ENCODE results near the gene TSPOAP1. TPM values are rescaled to one million over a fixed set of nuclear protein-coding genes. Genes with fewer than 3 reads are reported as not detected.

Gene TSPOAP1
- total RNA-seq, 1 experiment from 2014 or later = 10.9 TPM

DNA sequence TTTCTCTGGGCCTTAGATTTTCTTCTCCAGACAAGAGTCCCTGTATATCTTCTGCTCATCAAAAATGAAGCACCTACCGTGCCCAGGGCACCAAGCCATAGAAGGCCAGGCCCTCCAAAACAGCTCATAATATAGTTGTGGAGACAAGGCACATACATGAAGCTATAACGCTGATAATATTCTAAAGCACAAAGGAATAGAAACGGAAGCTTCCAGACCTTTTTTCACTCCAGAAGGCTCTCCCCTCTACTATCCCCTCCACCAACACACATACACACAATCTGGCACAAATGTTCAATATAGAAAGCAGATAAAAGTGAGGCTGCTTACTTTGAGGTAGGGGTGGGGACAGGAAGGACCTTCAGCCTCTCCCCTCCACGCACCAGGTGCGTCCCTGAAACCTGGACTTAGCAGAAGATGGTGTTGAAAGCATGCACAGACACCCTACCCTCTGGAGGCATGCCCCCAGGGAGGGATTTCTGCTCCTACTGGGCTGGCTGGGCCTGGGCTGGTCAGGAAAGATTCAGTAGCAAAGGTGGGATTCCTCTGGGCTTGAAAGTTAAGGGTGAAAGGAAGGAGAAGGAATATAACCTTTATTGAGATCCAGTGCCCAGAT, 37.5 kb upstream of the TSPOAP1 start:
- Mint-ChIP-seq H3K4me3 (no peak overlapping the region), H3K27me3 (ENCODE audit: low read depth) (0 out of 2 replicates have a peak, but pooled peaks cover 3% of the 10 kb centered on the region), H3K27ac (no peak overlapping the region), H3K9me3 (no peaks in the 10 kb centered on the region), H3K4me1 (peaks cover 11% of the 10 kb centered on the region), H3K36me3 (no peaks in the 10 kb centered on the region)
- ChIA-PET CTCF (interaction anchor here (1.7 kb wide), 1 partner anchor 51 kb away, joined by 7 read pairs; the partner anchor contains the start of gene RNF43), POLR2A (interaction anchor here (0.6 kb wide), 1 partner anchor 13 kb away, joined by 3 read pairs; no protein-coding TSS in a partner anchor)
- ATAC-seq = no peak
- TF ChIP-seq, protein P1, sequence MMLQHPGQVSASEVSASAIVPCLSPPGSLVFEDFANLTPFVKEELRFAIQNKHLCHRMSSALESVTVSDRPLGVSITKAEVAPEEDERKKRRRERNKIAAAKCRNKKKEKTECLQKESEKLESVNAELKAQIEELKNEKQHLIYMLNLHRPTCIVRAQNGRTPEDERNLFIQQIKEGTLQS (CRISPR knock-in tag; conservative IDR thresholded peaks at IDR 0.05) = no peak
- TF ChIP-seq ETV6 (CRISPR knock-in tag; IDR thresholded peaks at IDR 0.05) (no peak), OVOL2 (CRISPR knock-in tag; IDR thresholded peaks at IDR 0.05; ENCODE audit: borderline replicate concordance) (no peak), MXD4 (CRISPR knock-in tag; IDR thresholded peaks at IDR 0.05; ENCODE audit: borderline replicate concordance) (no peak), ZNF512 (CRISPR knock-in tag; IDR thresholded peaks at IDR 0.05; ENCODE audit: borderline replicate concordance) (no peak), RORB (CRISPR knock-in tag; IDR thresholded peaks at IDR 0.05) (no peak), ELF4 (CRISPR knock-in tag; IDR thresholded peaks at IDR 0.05; ENCODE audit: low read depth) (no peak), NFE2L1 (CRISPR knock-in tag; IDR thresholded peaks at IDR 0.05) (no peak), ZNF263 (CRISPR knock-in tag; IDR thresholded peaks at IDR 0.05; ENCODE audit: low read depth) (no peak), ZBTB43 (CRISPR knock-in tag; IDR thresholded peaks at IDR 0.05) (no peak), CREB1 (CRISPR knock-in tag; IDR thresholded peaks at IDR 0.05) (no peak)
- TF ChIP-seq, protein P2, sequence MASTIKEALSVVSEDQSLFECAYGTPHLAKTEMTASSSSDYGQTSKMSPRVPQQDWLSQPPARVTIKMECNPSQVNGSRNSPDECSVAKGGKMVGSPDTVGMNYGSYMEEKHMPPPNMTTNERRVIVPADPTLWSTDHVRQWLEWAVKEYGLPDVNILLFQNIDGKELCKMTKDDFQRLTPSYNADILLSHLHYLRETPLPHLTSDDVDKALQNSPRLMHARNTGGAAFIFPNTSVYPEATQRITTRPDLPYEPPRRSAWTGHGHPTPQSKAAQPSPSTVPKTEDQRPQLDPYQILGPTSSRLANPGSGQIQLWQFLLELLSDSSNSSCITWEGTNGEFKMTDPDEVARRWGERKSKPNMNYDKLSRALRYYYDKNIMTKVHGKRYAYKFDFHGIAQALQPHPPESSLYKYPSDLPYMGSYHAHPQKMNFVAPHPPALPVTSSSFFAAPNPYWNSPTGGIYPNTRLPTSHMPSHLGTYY (CRISPR knock-in tag; IDR thresholded peaks at IDR 0.05) = no peak
- DNase-seq (ENCODE audit: low spot score) = no peak

DNA sequence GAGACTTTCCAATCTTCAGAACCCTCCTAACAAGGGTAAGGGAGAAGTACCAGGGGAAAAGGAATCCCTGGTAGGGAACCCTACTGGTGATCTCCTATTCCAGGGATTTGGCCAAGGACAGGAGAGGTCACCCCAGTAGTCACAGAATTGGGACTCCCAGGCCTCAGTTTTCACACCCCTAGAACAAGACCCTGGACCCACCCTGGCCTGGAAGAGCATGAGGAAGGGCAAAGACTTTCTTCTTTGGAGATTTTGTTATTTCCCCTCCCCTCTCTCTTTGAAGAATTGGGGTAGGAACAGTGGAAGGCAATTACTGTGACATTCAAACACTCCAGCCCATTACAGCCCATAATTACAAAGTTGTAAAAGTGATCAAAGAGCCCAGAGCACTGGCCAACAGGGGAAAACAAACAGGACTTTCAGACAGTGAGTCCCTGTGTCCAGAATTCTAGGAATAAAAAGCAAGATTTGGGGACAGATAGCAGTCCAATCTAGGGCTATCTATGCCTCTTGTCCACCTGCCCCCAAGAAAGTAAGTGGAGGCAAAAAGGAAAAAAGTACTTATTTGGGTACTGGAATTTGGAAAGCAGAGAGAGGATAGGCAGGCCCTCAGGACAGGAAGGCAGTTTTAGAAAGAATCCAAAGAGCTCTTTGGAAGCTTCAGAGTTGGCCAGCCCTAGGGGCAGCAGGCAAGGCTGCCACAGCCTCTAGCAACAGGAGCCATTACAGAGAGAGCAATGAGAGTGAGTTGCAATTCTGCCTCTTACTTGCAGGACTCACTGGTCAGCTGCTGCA, 36.8 kb upstream of the TSPOAP1 start:
- Mint-ChIP-seq H3K4me3 (no peak overlapping the region), H3K36me3 (no peaks in the 10 kb centered on the region), H3K4me1 (peaks cover 11% of the 10 kb centered on the region), H3K9me3 (no peaks in the 10 kb centered on the region), H3K27ac (no peak overlapping the region), H3K27me3 (ENCODE audit: low read depth) (0 out of 2 replicates have a peak, but pooled peaks cover 3% of the 10 kb centered on the region)
- ATAC-seq (no peak), DNase-seq (ENCODE audit: low spot score) (no peak)
- ChIA-PET POLR2A (no interaction called here), CTCF (interaction anchor here (1.2 to 1.7 kb wide), 4 partner anchors 13 to 165 kb away, joined by 3 to 7 read pairs (median 4); partner anchors contain the start of genes RNF43 and SUPT4H1)
- TF ChIP-seq ZNF121 (CRISPR knock-in tag; IDR thresholded peaks at IDR 0.05) (no peak), TCF7 (CRISPR knock-in tag; IDR thresholded peaks at IDR 0.05; ENCODE audit: low read depth) (no peak), ZNF138 (CRISPR knock-in tag; conservative IDR thresholded peaks at IDR 0.05) (no peak), ATF2 (CRISPR knock-in tag; IDR thresholded peaks at IDR 0.05; ENCODE audit: borderline replicate concordance, low read depth) (no peak), GRHL2 (CRISPR knock-in tag; IDR thresholded peaks at IDR 0.05; ENCODE audit: insufficient replicate concordance, severe bottlenecking) (no peak), NR3C1 (CRISPR knock-in tag; conservative IDR thresholded peaks at IDR 0.05; ENCODE audit: low read depth) (no peak), FOXP4 (CRISPR knock-in tag; IDR thresholded peaks at IDR 0.05) (no peak)
- TF ChIP-seq, protein P3, sequence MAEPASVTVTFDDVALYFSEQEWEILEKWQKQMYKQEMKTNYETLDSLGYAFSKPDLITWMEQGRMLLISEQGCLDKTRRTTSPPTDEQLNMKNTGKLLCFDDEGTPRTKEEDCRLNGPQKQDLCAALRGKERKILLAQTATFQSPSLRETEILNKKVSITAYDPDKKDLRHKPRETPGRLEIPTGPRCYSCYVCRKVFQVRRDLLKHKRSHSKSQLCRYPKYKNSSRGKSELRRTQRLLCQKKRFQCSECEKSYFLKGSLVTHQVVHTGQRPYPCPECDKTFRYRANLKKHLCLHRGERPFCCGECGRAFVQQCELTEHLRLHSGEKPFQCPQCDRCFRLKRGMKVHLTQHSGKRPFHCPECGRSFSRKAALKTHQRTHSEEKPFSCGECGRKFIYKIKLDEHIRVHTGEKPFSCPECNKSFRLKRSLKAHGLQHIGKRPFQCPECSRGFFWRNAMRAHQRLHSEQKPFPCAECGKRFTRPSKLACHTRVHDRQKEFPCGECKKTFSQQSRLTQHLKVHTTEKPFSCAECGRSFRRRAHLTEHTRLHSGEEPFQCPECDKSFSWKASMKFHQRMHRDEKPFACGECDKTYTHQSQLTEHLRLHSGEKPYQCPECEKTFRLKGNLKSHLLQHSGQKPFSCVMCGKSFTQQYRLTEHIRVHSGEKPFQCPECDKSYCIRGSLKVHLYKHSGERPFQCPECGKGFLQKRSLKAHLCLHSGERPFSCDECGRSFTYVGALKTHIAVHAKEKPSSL (CRISPR knock-in tag; conservative IDR thresholded peaks at IDR 0.05) = no peak
- TF ChIP-seq, protein P4, sequence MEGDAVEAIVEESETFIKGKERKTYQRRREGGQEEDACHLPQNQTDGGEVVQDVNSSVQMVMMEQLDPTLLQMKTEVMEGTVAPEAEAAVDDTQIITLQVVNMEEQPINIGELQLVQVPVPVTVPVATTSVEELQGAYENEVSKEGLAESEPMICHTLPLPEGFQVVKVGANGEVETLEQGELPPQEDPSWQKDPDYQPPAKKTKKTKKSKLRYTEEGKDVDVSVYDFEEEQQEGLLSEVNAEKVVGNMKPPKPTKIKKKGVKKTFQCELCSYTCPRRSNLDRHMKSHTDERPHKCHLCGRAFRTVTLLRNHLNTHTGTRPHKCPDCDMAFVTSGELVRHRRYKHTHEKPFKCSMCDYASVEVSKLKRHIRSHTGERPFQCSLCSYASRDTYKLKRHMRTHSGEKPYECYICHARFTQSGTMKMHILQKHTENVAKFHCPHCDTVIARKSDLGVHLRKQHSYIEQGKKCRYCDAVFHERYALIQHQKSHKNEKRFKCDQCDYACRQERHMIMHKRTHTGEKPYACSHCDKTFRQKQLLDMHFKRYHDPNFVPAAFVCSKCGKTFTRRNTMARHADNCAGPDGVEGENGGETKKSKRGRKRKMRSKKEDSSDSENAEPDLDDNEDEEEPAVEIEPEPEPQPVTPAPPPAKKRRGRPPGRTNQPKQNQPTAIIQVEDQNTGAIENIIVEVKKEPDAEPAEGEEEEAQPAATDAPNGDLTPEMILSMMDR (IDR thresholded peaks at IDR 0.05) = no peak

All from WTC11 (cell line).